Fibroblast of lung (primary cell): ENCODE data around the gene PDK1. TPM values are rescaled to one million over a fixed set of nuclear protein-coding genes. Genes with fewer than 3 reads are reported as not detected.

Source experiments
- DNase-seq, 2 donors: peaks; one replicate each; pipeline versions ENCODE4 v3.0.0 to v3.0.0-alpha.2; 2010; ENCODE audit warnings: low read depth in 2 of 2
- H2AFZ ChIP-seq: 2 replicates; pipeline ENCODE4 v1.5.1; 2012; ENCODE audit warnings: low read length, control low read depth, inconsistent platforms
- H3K27ac ChIP-seq: 2 replicates; pipeline ENCODE4 v1.5.1; 2011; ENCODE audit warnings: low read length, control low read depth; ENCODE audit not compliant: insufficient read depth
- H3K27me3 ChIP-seq: 2 replicates; pipeline ENCODE4 v1.5.1; 2011; ENCODE audit warnings: mild to moderate bottlenecking, low read length; ENCODE audit not compliant: control insufficient read depth, insufficient read depth
- H3K36me3 ChIP-seq: 2 replicates; pipeline ENCODE4 v1.5.1; 2011; ENCODE audit warnings: low read length; ENCODE audit not compliant: control insufficient read depth, insufficient read depth
- H3K4me1 ChIP-seq: 2 replicates; pipeline ENCODE4 v1.5.1; 2011; ENCODE audit warnings: low read length; ENCODE audit not compliant: control insufficient read depth, insufficient read depth; ENCODE audit errors: extremely low read depth
- H3K4me2 ChIP-seq: 2 replicates; pipeline ENCODE4 v1.5.1; 2011; ENCODE audit warnings: low read length, control low read depth; ENCODE audit not compliant: insufficient read depth; ENCODE audit errors: extremely low read depth
- H3K4me3 ChIP-seq, 4 experiments: fragments of 200-600 bp in 1 of 4; sonication (generic) in 1 of 4; replicated peaks in 1 of 4; 2 replicates each; pipeline ENCODE4 v1.5.1; 2011 to 2016; ENCODE audit warnings: low read length in 4 of 4, low read depth in 3 of 4, mild to moderate bottlenecking in 3 of 4, control low read depth in 2 of 4, inconsistent platforms in 1 of 4, mixed read lengths in 1 of 4; ENCODE audit not compliant: insufficient read depth in 1 of 4; ENCODE audit errors: control extremely low read depth in 1 of 4
- H3K79me2 ChIP-seq: 2 replicates; pipeline ENCODE4 v1.5.1; 2012; ENCODE audit warnings: mild to moderate bottlenecking, low read length, inconsistent platforms; ENCODE audit not compliant: control insufficient read depth, insufficient read depth
- H3K9ac ChIP-seq: 2 replicates; pipeline ENCODE4 v1.5.1; 2011; ENCODE audit warnings: mild to moderate bottlenecking, low read length, control low read depth; ENCODE audit not compliant: insufficient read depth
- H3K9me3 ChIP-seq: 2 replicates; pipeline ENCODE4 v1.5.1; 2012; ENCODE audit warnings: low read depth, low read length; ENCODE audit not compliant: control insufficient read depth, insufficient read depth
- H4K20me1 ChIP-seq: 2 replicates; pipeline ENCODE4 v1.5.1; 2011; ENCODE audit warnings: low read length; ENCODE audit not compliant: control insufficient read depth, insufficient read depth; ENCODE audit errors: extremely low read depth
- CTCF ChIP-seq, 2 donors: IDR thresholded peaks in 1 of 2; conservative IDR thresholded peaks in 1 of 2; 1 replicate in 1 of 2; 2 replicates in 1 of 2; pipeline ENCODE4 v1.5.1; 2011 to 2012; ENCODE audit warnings: low read length in 2 of 2, control low read depth in 1 of 2, inconsistent platforms in 1 of 2, low read depth in 1 of 2, mild to moderate bottlenecking in 1 of 2
- EZH2 ChIP-seq: IDR thresholded peaks from 2 replicates; pipeline ENCODE4 v1.5.1; 2012; ENCODE audit warnings: low read length, control low read depth, mild to moderate bottlenecking; ENCODE audit errors: missing control alignments
- polyA plus RNA-seq, 2 donors: library from polyadenylated mRNA; depleted of rRNA in 1 of 2; stranded (reverse) in 1 of 2; unstranded in 1 of 2; fragments of >200 nt; gene quantifications; 2 replicates each; pipeline ENCODE4 v1.2.1, GENCODE V29; 2011 to 2012; ENCODE audit warnings: missing spikeins in 1 of 2
- total RNA-seq: library from RNA; depleted of rRNA; stranded (reverse); fragments of >200 nt; gene quantifications from 2 replicates; pipeline ENCODE4 v1.2.1, GENCODE V29; 2014

PDK1 gene
- total and polyA plus RNA-seq, 2 donors (not counting 1 experiment from before 2014, with no cell fraction given), result 11.2 to 63.0 TPM

- Histone ChIP-seq H4K20me1 (no peaks in the 10 kb centered on the region), H3K9ac (no peak overlapping the region), H3K4me1 (no peaks in the 10 kb centered on the region), H3K9me3 (no peaks in the 10 kb centered on the region), H3K4me2 (no peak overlapping the region), H3K27ac (no peak overlapping the region), H3K4me3 (no peak overlapping the region), H3K36me3 (no peaks in the 10 kb centered on the region), H3K27me3 (no peaks in the 10 kb centered on the region), H3K79me2 (no peaks in the 10 kb centered on the region), H2AFZ (no peak overlapping the region)
- TF ChIP-seq EZH2 (no peak), CTCF (conservative IDR thresholded peaks at IDR 0.05 in 1 of 2, IDR thresholded peaks at IDR 0.05 in 1 of 2; ENCODE audit: low read depth in 1 of 2, low read length in 2 of 2) (no peak)
- DNase-seq, result no peak
Measured at GRCh38 chr2:172617115-172617514, 61.2 kb downstream of the PDK1 start.

GRCh38 chr2:172623249-172623965 is 67.5 kb downstream of the PDK1 start:
- peaks cover 3% of the 10 kb centered on the region for H3K4me1 ChIP-seq
- no peak overlapping the region for H2AFZ ChIP-seq
- no peaks in the 10 kb centered on the region for H3K79me2 ChIP-seq
- peak overlapping the region; percentile 50 for H3K27ac ChIP-seq
- no peaks in the 10 kb centered on the region for H3K27me3 ChIP-seq
- TF ChIP-seq CTCF (conservative IDR thresholded peaks at IDR 0.05 in 1 of 2, IDR thresholded peaks at IDR 0.05 in 1 of 2; ENCODE audit: low read depth in 1 of 2, low read length in 2 of 2) (no peak), EZH2 (no peak)
- H3K4me2 ChIP-seq, result no peak overlapping the region
- no peaks in the 10 kb centered on the region for H3K9me3 ChIP-seq
- H3K9ac ChIP-seq, result no peak overlapping the region
- DNase-seq, result peak; percentile 84 to 88
- H3K36me3 ChIP-seq, result no peaks in the 10 kb centered on the region
- H3K4me3 ChIP-seq, result no peak overlapping the region
- H4K20me1 ChIP-seq, result no peaks in the 10 kb centered on the region

- Histone ChIP-seq H3K4me2 (no peak overlapping the region), H3K27me3 (no peaks in the 10 kb centered on the region), H2AFZ (no peak overlapping the region), H4K20me1 (no peaks in the 10 kb centered on the region), H3K79me2 (no peaks in the 10 kb centered on the region), H3K9ac (no peak overlapping the region), H3K36me3 (peaks cover 2% of the 10 kb centered on the region), H3K9me3 (no peaks in the 10 kb centered on the region), H3K4me1 (peaks cover 3% of the 10 kb centered on the region), H3K27ac (no peak overlapping the region), H3K4me3 (no peak overlapping the region)
- TF ChIP-seq CTCF (conservative IDR thresholded peaks at IDR 0.05 in 1 of 2, IDR thresholded peaks at IDR 0.05 in 1 of 2; ENCODE audit: low read depth in 1 of 2, low read length in 2 of 2) (no peak), EZH2 (no peak)
- DNase-seq, result peak in 1 of 2 donors; percentile 65
Measured at GRCh38 chr2:172624996-172625395, 69.1 kb downstream of the PDK1 start.
